ENCODE measurements around the gene ZNF816. TPM values are rescaled to one million over a fixed set of nuclear protein-coding genes. Genes with fewer than 3 reads are reported as not detected.

Gene ZNF816
- total and polyA plus RNA-seq, 2 of the 8 experiments (the other 6 are each of a cell fraction or from before 2014, with no cell fraction given) = 2.7 to 13.2 TPM

GRCh38 chr19:52949422-52949821, 13.3 kb downstream of the ZNF816 start:
- Histone ChIP-seq H3K36me3 (ENCODE audit: control insufficient read depth in 2 of 4, insufficient read depth in 4 of 4, low read length in 3 of 4) (peaks cover 12 to 55% (median 32%) of the 10 kb centered on the region in 4 experiments; a peak in 6 of 8 replicates), H3K79me2 (ENCODE audit: control insufficient read depth in 1 of 2, insufficient read depth in 2 of 2, low read length in 2 of 2) (no peaks in the 10 kb centered on the region), H2AFZ (ENCODE audit: low read length) (no peak overlapping the region), H3K23me2 (ENCODE audit: low read depth, low read length) (no peaks in the 10 kb centered on the region), H3K14ac (ENCODE audit: insufficient read length) (no peak overlapping the region), H2BK120ac (replicated peaks; ENCODE audit: low read depth, low read length) (no peak overlapping the region), H4K20me1 (replicated peaks in 1 of 2; ENCODE audit: control insufficient read depth in 1 of 2, insufficient read depth in 2 of 2, low read length in 2 of 2) (no peaks in the 10 kb centered on the region), H3K9ac (replicated peaks in 1 of 4; ENCODE audit: extremely low read depth in 1 of 4, low read depth in 3 of 4, low read length in 3 of 4) (no peak overlapping the region), H3K56ac (replicated peaks; ENCODE audit: insufficient read length, low read depth, low read length) (no peak overlapping the region), H2BK12ac (ENCODE audit: low read depth, low read length) (no peak overlapping the region), H3K4ac (replicated peaks; ENCODE audit: insufficient read length, low read depth, low read length) (no peak overlapping the region), H3K18ac (ENCODE audit: extremely low read depth, low read length) (no peak overlapping the region), H3K4me2 (ENCODE audit: insufficient read depth in 1 of 2, low read depth in 2 of 2, low read length in 2 of 2) (no peak overlapping the region), H2BK5ac (ENCODE audit: low read depth, low read length) (no peak overlapping the region), H3K23ac (ENCODE audit: insufficient read length) (no peak overlapping the region), H2AK5ac (ENCODE audit: low read depth, low read length) (no peak overlapping the region), H3K27me3 (replicated peaks in 1 of 4; ENCODE audit: control insufficient read depth in 3 of 4, extremely low read depth in 1 of 4, insufficient read depth in 3 of 4, low read length in 3 of 4) (no peaks in the 10 kb centered on the region), H3K27ac (ENCODE audit: low read depth, low read length) (no peak overlapping the region), H3K4me3 (ENCODE audit: extremely low read depth in 1 of 4, insufficient read depth in 2 of 4, low read depth in 3 of 4, low read length in 4 of 4) (no peak overlapping the region), H3K4me1 (replicated peaks in 1 of 4; ENCODE audit: control insufficient read depth in 3 of 4, insufficient read depth in 4 of 4, low read length in 3 of 4) (peaks cover 2 to 11% (median 9%) of the 10 kb centered on the region in 4 experiments; a peak in 5 of 7 replicates), H4K5ac (ENCODE audit: insufficient read length, low read depth, low read length) (no peak overlapping the region), H4K91ac (replicated peaks; ENCODE audit: insufficient read length, low read length) (no peak overlapping the region), H3K79me1 (ENCODE audit: low read depth, low read length) (no peaks in the 10 kb centered on the region), H3K9me3 (ENCODE audit: insufficient read depth in 2 of 2, low read depth in 1 of 2, low read length in 1 of 2) (peaks cover 38 to 40% of the 10 kb centered on the region in 2 experiments), H2BK20ac (ENCODE audit: low read length) (no peak overlapping the region), H2BK15ac (ENCODE audit: low read length) (no peak overlapping the region), H4K8ac (ENCODE audit: extremely low read depth, insufficient read depth, low read length) (no peak overlapping the region)
- DNase-seq (ENCODE audit: low read depth in 1 of 2, low spot score in 2 of 2) (no peak), FAIRE-seq (no peak)
- peak; percentile 69; the same call in 1 of the 2 replicates for TF ChIP-seq ZNF274 (IDR thresholded peaks at IDR 0.05; ENCODE audit: borderline replicate concordance, extremely low read depth, low read length)
- no peak for TF ChIP-seq JUND (IDR thresholded peaks at IDR 0.05; ENCODE audit: low read length)
- TF ChIP-seq BCL11A (IDR thresholded peaks at IDR 0.05; ENCODE audit: low read depth in 2 of 2, low read length in 2 of 2) = no peak
- no peak for TF ChIP-seq ATF2 (IDR thresholded peaks at IDR 0.05; ENCODE audit: low read length)
- POLR2A ChIA-PET (ENCODE audit: partially characterized antibody) = no interaction called here
- CTCF ChIA-PET (ENCODE audit: partially characterized antibody) = no interaction called here
- 91% methylated on average over 1 of the region's 1 CpG; no CpG with 5 or more reads in 1 of the 2 experiments for WGBS, 2 experiments (ENCODE audit: extremely low coverage in 1 of 2, insufficient coverage in 1 of 2, insufficient read length in 1 of 2, insufficient replicate concordance in 2 of 2, low coverage in 1 of 2, low lambda C conversion rate in 2 of 2, missing lambda C conversion rate in 1 of 2)

Measured in H1 (cell line).